Measurements from ENCODE around the gene SDCBP2.

- TF ChIP-seq CTCF (IDR thresholded peaks at IDR 0.05) (no peak), POLR2A (IDR thresholded peaks at IDR 0.05) (no peak)
These were observed 29.4 kb downstream of the SDCBP2 start for GRCh38 chr20:1299522-1299921.
